Stimulated activated CD8-positive, alpha-beta memory T cell treated with anti-CD3 and anti-CD28 coated beads, Interleukin-12 subunit alpha, Interleukin-12 subunit beta, amount 100 ng/mL, for 4 hours (primary cell): Measurements from ENCODE around the gene OTOS.

ENCODE experiments used
- DNase-seq: peaks from one replicate; pipeline ENCODE4 v3.0.0-alpha.2; 2020; ENCODE audit warnings: low read depth

The OTOS gene

DNA sequence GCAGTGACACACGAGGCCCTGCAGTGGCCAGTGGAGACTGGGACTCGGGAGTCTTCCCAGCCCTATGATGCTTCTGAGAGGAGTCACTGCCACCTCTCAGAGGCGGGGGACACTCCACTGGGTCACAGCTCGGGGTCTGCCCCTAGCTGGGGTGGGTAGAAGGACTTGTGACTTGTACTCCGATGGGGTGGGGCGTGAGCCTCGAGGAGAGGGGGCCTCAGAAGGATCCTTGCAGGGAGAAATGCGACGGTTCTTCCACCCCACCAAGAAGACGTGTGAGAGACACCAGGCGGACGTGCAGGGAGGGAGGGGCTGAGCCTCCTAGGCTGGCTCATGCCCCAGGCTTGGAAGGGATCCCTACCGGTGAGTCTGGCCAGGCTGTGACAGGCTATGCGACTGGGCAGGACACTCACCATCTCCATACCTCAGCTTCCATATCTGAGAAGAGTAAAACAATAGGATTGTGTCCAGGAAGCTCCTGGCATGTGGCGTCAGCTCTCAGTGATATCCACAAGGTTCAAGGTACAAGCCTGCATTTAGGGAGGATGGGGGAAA is 11.1 kb upstream of the OTOS start:
- no peak for DNase-seq

GRCh38 chr2:240149943-240150784 is 9.7 kb upstream of the OTOS start:
- no peak for DNase-seq

GRCh38 chr2:240147911-240148587 is 7.6 kb upstream of the OTOS start:
- no peak for DNase-seq

- DNase-seq, result no peak
Observed at GRCh38 chr2:240147382-240147781, 6.9 kb upstream of the OTOS start.

DNA sequence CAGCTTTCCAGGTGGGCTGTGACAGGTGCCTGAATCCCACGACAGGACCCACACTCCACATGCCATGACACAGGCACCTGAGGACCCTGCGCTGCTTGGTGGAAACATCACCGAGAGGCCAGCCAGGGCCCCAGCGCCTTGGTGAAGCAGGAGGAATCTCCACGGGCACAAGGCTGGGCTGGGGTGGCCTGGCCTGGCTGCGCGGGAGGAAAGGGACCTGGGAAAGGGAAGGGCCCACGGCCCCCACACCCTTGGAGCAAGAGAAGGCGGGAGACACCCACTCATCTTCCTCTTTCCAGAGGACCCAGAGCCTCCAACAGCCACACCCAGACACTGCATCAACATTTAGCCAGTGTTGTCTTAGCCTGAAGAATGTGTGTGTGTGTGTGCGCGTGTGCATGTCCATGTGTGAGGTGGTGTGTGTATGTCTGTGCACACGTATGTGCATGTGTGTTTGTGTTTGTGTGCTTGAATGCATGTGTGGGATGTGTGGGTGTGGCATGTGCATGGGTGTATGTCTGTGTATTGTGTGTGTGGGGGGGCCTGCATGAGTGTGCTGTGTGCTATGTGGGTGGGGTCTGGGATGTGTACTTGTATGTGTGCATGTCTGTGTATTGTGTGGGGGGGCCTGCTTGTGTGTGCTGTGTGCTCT is 6.3 kb upstream of the OTOS start:
- no peak for DNase-seq

DNA sequence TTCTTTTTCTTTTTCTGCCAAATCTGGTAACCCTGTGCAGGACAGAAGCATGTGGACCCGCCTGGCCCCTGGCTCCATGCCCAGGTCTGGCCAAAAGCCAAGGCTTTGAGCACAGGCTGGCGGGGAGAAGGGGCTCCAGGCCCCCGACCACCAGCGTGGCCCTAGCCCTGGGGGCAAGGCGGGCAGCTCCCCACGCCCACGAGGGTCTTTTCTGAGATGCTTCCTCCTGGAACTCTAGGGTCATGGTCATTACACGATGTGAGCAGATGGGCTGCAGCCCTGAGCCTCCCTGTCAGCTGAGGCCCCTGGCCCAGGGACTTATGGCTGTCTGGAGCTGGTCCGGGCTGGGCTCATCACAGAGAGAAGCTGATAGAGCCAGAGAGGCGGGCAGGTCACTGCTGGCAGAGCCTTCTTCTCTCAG is 5.7 kb upstream of the OTOS start:
- DNase-seq, result no peak

DNA sequence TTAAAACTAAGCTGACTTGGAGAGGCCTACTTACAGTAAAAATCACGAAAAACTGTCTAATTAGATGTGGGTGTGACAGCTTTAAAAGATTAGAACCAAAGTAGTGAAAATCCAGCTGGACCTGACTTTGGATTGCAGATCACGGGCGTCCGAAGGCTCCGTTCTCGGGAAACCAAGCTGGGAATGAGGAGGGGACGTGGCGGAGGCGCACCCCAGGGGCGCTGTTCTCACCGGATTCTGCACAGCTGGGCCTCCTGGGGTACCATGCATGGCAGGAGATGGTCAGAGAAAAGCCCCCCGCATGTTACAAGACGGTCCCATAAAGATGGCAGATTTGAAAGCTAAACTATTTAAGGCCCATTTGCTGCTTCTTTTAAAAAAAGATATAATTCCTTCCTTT is 5.0 kb upstream of the OTOS start:
- no peak for DNase-seq

DNA sequence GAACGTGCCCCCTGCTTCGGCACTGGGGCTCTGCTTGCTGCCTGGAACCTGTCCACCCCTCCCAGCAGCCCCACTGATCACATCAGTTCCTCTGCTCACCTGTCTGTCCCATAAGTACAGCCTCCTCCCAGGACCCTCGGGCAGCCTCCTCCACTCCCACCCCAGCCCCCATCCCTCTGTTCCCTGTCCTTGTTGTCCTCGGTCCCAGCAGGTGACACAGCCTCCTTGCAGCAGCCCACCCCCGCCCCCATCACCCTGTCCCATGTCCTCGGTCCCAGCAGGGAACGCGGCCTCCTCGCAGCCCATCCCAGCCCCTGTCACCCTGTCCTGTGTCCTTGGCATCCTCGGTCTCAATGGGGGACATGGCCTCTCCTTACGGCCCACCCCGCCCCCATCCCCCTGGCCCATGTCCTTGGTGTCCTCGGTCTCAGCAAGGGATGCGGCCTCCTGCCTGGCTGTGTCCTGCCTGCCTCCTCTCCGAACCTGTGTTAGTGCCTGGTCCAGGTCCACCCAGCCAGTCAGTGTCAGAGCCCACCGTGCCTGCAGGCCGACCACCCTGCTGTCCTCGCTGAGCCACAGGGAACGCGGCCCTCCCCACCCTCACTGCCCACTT is 4.3 kb upstream of the OTOS start:
- DNase-seq, result no peak

DNA sequence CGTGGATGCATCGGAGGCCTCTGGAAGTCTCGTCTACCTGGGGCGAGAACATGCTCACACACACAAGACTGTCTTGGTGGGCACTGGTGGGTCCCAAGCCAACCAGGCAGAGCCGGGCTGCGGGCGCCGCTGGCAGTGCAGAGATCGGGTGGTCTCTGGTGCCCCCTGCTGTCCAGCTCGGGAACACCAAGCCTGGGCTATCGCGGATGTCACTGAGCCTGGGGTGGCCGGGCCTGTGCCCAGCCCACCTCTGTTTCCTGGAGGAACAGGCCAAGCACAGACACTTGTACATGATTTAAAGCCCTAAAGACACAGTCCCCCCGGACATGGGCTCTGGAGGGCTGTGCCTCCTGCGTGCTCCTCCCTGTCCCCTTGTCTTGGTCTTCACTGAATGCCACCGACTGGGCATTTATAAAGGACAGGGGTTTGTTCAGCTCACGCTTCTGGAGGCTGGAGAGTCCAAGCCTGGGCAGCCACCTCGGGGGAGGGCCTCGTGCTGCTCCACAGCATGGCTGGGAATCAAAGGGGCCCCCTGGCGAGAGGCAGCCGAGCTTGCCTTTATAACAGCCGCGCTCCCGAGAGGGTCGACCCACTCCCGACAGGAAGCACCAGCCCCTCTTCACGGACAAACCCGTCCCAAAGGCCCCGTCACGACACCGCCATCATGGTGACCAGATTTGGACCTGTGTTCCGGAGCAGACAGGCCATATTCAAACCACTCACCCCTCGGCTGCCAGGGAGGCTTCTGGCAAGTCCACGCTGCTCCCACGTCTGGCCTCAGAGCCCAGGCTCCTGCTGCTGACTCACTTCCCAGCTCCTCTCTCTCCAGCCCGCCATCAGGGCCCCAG is 3.6 kb upstream of the OTOS start:
- peak; percentile 61 for DNase-seq

DNA sequence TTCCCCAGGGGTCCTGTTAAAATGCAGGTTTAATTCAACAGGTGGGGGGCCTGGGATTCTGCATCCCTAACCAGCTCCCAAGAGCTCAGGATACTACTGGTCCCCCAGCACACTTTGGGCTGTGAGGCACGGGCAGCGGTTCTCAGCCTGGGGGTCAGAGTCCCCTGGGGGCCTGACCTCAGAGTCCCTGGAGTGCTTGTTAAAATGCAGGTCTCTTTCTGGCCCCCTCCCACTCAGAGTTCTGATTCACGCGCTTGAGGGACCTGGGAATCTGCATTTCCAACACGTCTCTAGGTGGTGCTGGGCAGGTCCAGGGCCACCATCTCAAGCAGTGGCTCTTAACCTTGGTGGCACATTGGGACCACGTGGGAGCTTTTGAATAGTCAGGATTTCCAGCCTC is 2.8 kb upstream of the OTOS start:
- no peak for DNase-seq

- DNase-seq, result no peak
Observed at GRCh38 chr2:240142859-240143258, 2.4 kb upstream of the OTOS start.

- no peak for DNase-seq
Observed at GRCh38 chr2:240142256-240142775, 1.9 kb upstream of the OTOS start.

DNA sequence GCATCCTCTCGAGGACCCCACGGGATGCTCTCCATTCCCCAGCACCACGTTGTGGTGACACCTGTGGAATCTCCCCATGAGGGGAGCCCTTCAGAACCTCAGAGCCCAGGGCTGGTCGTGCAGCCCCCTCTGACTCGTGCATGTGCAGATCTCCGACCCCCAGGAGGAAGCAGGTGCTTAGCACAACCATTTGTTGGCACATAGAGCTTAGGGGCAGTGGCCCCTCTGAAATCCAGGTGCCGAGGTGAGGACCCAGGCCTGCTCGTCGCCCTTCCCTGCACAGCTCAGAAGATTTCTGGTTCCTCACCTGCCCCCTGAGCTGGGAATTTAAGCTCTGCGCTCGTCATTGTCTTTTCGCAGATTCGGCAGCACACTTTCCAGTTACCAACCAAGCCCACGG is 1.3 kb upstream of the OTOS start:
- no peak for DNase-seq

DNA sequence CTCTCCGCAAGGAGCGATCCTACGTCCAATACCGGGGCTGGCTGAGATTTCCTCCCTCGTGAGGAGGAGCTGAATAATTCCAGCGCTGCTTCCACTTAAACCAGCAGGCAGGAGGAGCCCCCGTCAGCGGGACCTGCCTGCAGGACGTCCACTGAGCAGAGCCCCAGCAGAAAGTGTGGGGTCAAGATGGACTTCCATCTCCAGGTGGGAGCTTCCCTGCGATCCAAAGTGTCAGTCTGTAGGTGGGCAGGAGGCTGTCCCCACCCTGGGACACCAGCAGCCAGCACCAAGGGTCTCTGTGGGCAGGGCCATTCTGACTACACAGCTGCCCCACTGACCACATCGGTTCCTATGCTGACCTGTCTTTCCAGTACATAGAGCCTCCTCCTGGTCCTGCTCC is 462 bp upstream of the OTOS start:
- DNase-seq, result no peak

DNA sequence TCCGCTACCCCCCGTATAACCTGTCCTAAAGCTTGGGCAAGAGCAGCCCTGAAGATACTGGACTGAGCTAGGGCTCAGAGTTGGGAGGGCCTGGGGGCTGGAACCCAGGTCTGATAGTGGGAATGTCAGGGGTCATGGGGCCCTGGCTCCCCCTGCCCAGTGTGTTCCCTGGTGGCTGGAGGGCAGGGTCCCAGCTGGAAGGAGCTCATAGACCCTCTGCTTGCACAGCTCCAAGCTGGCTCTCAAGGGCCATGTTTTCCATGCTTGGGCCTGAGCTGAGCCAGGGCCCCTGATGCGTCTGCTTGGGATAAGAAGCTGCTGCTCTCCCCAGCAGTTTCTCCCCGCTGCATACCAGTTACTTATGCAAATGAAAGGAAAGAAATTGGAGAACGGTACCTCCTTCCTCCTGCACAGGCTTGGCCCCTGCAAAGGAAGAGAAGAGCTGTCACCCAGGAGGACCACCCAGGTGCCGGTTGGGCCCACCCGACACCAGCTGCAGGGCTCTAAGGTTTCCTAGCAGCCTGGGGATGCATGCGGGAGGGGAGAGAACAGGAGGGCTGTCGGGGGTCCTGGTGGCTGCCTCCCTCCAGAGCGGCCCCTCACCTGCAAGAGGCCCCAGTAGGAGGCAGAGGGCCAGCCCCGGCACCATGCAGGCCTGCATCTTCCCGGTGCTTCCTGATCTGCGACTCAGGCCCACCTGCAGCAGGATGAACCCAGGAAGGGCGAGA is 628 bp downstream of the OTOS start:
- DNase-seq, result no peak

- DNase-seq, result no peak
Observed at GRCh38 chr2:240139011-240139441, 1.4 kb downstream of the OTOS start.

GRCh38 chr2:240138254-240138984 is 2.0 kb downstream of the OTOS start:
- DNase-seq, result no peak

GRCh38 chr2:240137596-240138253 is 2.7 kb downstream of the OTOS start:
- DNase-seq, result no peak

- peak; percentile 11 for DNase-seq
Observed at GRCh38 chr2:240136671-240137292, 3.7 kb downstream of the OTOS start.
